ENCODE results near the gene UNC93A. TPM values are rescaled to one million over a fixed set of nuclear protein-coding genes. Genes with fewer than 3 reads are reported as not detected.

UNC93A gene
- total RNA-seq, 1 donor from 2014 or later: not detected

DNA sequence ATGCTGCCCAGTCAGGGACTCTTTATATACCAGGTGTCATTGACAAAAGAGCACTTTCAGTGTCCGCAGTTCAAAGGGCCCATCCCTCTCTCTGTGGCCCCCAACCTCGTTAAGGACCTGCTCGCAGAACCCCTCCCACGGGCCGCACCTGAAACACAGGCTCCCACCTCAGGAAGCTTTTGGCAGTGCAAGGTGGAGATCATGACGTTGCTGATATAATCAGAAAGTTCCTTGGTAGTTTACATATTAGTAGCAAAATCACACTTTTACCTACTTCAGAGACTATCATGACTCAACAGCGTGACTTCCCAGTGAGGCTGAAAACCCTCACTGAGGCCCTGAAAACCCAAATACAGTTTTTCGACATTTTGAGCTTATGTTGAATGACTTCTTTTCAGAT, 37.9 kb downstream of the UNC93A start:
- H3K4me1 Mint-ChIP-seq (ENCODE audit: low read depth): no peaks in the 10 kb centered on the region
- TF ChIP-seq CTCF (IDR thresholded peaks at IDR 0.05): no peak
- H3K27ac Mint-ChIP-seq (ENCODE audit: unreplicated experiment): no peak overlapping the region
- H3K36me3 Mint-ChIP-seq (ENCODE audit: low read depth): no peaks in the 10 kb centered on the region
- H3K9me3 Mint-ChIP-seq (ENCODE audit: low read depth): no peaks in the 10 kb centered on the region
- peaks cover 8% of the 10 kb centered on the region for H3K27me3 Mint-ChIP-seq (ENCODE audit: low read depth)
- no peak overlapping the region for H3K4me3 Mint-ChIP-seq (ENCODE audit: unreplicated experiment)
- no peak for DNase-seq (ENCODE audit: low spot score)

GRCh38 chr6:167330750-167331149, 39.6 kb downstream of the UNC93A start:
- Mint-ChIP-seq H3K4me3 (ENCODE audit: unreplicated experiment) (no peak overlapping the region), H3K27me3 (ENCODE audit: low read depth) (peaks cover 8% of the 10 kb centered on the region), H3K9me3 (ENCODE audit: low read depth) (no peaks in the 10 kb centered on the region), H3K4me1 (ENCODE audit: low read depth) (no peaks in the 10 kb centered on the region), H3K36me3 (ENCODE audit: low read depth) (no peaks in the 10 kb centered on the region), H3K27ac (ENCODE audit: unreplicated experiment) (no peak overlapping the region)
- no peak for TF ChIP-seq CTCF (IDR thresholded peaks at IDR 0.05)
- DNase-seq (ENCODE audit: low spot score): no peak

DNA sequence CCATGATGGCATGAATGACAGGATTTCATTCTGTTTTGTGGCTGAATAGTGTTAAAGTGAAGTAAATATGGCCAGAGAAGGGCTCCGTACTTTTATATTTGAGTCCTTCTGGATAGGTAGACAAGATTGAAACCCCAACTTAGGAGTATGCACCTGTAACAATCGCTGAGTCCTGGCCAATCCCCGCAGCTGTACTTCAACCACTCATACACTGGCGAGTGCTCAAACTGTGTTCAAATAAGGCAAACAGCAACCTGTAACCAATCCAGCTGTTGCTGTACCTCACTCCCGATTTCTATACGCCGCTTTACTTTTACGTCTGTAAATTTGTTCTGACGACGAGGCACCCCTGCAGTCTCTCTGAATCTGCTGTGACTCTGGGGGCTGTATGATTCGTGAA, 40.5 kb downstream of the UNC93A start:
- no peaks in the 10 kb centered on the region for H3K4me1 Mint-ChIP-seq (ENCODE audit: low read depth)
- H3K27ac Mint-ChIP-seq (ENCODE audit: unreplicated experiment): no peak overlapping the region
- H3K4me3 Mint-ChIP-seq (ENCODE audit: unreplicated experiment): no peak overlapping the region
- no peak for DNase-seq (ENCODE audit: low spot score)
- no peaks in the 10 kb centered on the region for H3K9me3 Mint-ChIP-seq (ENCODE audit: low read depth)
- H3K27me3 Mint-ChIP-seq (ENCODE audit: low read depth): peaks cover 8% of the 10 kb centered on the region
- H3K36me3 Mint-ChIP-seq (ENCODE audit: low read depth): no peaks in the 10 kb centered on the region
- no peak for TF ChIP-seq CTCF (IDR thresholded peaks at IDR 0.05)

- Mint-ChIP-seq H3K4me3 (ENCODE audit: unreplicated experiment) (no peak overlapping the region), H3K27ac (ENCODE audit: unreplicated experiment) (no peak overlapping the region), H3K9me3 (ENCODE audit: low read depth) (no peaks in the 10 kb centered on the region), H3K27me3 (ENCODE audit: low read depth) (peaks cover 9% of the 10 kb centered on the region), H3K36me3 (ENCODE audit: low read depth) (no peaks in the 10 kb centered on the region), H3K4me1 (ENCODE audit: low read depth) (no peaks in the 10 kb centered on the region)
- no peak for DNase-seq (ENCODE audit: low spot score)
- no peak for TF ChIP-seq CTCF (IDR thresholded peaks at IDR 0.05)
Measured at GRCh38 chr6:167336844-167337630, 45.9 kb downstream of the UNC93A start.

DNA sequence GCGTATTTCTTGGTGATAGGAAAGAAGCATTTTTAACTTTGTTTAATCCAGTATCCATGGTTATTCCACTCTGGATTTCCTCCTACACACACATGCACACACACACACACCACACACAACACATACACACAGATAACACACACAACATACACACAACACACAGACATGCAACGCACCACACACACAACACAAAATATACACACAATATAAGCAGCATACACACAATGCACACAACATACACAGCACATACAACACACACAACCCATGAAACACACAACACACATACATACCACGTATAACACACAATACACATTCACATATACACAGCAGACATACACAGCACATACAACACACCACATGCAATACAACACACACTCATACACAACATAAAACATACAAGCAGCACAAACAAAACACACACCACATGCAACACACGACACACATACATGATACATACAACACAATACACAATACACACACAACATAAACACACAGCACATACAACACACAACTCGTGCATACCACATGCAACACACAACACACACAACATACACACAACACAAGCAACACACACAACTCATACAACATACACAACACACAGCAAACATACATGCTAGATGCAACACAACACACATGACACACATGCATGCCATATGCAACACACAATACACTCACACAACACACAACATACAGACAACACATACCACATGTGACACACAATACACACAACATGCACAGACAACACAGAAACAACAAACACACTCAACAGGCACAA, 46.7 kb downstream of the UNC93A start:
- TF ChIP-seq CTCF (IDR thresholded peaks at IDR 0.05): no peak
- no peak overlapping the region for H3K4me3 Mint-ChIP-seq (ENCODE audit: unreplicated experiment)
- H3K9me3 Mint-ChIP-seq (ENCODE audit: low read depth): no peaks in the 10 kb centered on the region
- H3K27ac Mint-ChIP-seq (ENCODE audit: unreplicated experiment): no peak overlapping the region
- no peaks in the 10 kb centered on the region for H3K4me1 Mint-ChIP-seq (ENCODE audit: low read depth)
- H3K36me3 Mint-ChIP-seq (ENCODE audit: low read depth): no peaks in the 10 kb centered on the region
- DNase-seq (ENCODE audit: low spot score): no peak
- H3K27me3 Mint-ChIP-seq (ENCODE audit: low read depth): peaks cover 9% of the 10 kb centered on the region

Measured in chondrocyte (in vitro differentiated cells).